SJSA1 (cell line): ENCODE results near the gene SLC29A4. TPM values are rescaled to one million over a fixed set of nuclear protein-coding genes. Genes with fewer than 3 reads are reported as not detected.

Experiments used
- DNase-seq, 2 experiments: peaks; one replicate each; pipeline ENCODE4 v3.0.0-alpha.2; 2015 to 2020; ENCODE audit warnings: low spot score in 2 of 2, low read depth in 1 of 2
- H3K27ac ChIP-seq: fragments of 250-450 bp; sonication (Bioruptor Pico); 2 replicates; pipeline ENCODE4 v1.5.1; 2020; ENCODE audit warnings: mild to moderate bottlenecking, moderate library complexity
- H3K27me3 ChIP-seq: fragments of 250-450 bp; sonication (Bioruptor Pico); replicated peaks from 2 replicates; pipeline ENCODE4 v1.5.1; 2020; ENCODE audit warnings: mild to moderate bottlenecking, moderate library complexity
- H3K36me3 ChIP-seq: fragments of 250-450 bp; sonication (Bioruptor Pico); 2 replicates; pipeline ENCODE4 v1.5.1; 2020; ENCODE audit warnings: mild to moderate bottlenecking
- H3K4me1 ChIP-seq: fragments of 250-450 bp; sonication (Bioruptor Pico); replicated peaks from 2 replicates; pipeline ENCODE4 v1.6.1; 2021; ENCODE audit warnings: mild to moderate bottlenecking
- H3K4me3 ChIP-seq: fragments of 250-450 bp; sonication (Bioruptor Pico); 2 replicates; pipeline ENCODE4 v1.5.1; 2020; ENCODE audit warnings: mild to moderate bottlenecking
- H3K9me3 ChIP-seq: fragments of 250-450 bp; sonication (Bioruptor Pico); replicated peaks from 2 replicates; pipeline ENCODE4 v1.5.1; 2020; ENCODE audit warnings: mild to moderate bottlenecking
- total RNA-seq: library from RNA; depleted of rRNA; stranded (reverse); fragments of >200 nt; shearing (Covaris generic); gene quantifications from 2 replicates; pipeline ENCODE4 v1.2.3, GENCODE V29; 2014

Gene SLC29A4
- total RNA-seq, 1 experiment from 2014 or later, result 8.1 TPM

- Histone ChIP-seq H3K4me1 (no peaks in the 10 kb centered on the region), H3K27ac (no peak overlapping the region), H3K27me3 (no peaks in the 10 kb centered on the region), H3K9me3 (no peaks in the 10 kb centered on the region), H3K36me3 (peaks cover 23% of the 10 kb centered on the region), H3K4me3 (no peak overlapping the region)
- DNase-seq, result no peak
Measured at GRCh38 chr7:5334671-5335070, 51.9 kb downstream of the SLC29A4 start.

- Histone ChIP-seq H3K9me3 (no peaks in the 10 kb centered on the region), H3K27me3 (no peaks in the 10 kb centered on the region), H3K4me3 (no peak overlapping the region), H3K27ac (no peak overlapping the region), H3K36me3 (peaks cover 23% of the 10 kb centered on the region), H3K4me1 (no peaks in the 10 kb centered on the region)
- DNase-seq, result no peak
Measured at GRCh38 chr7:5337047-5337446, 54.3 kb downstream of the SLC29A4 start.

- Histone ChIP-seq H3K27me3 (no peaks in the 10 kb centered on the region), H3K4me3 (no peak overlapping the region), H3K9me3 (no peaks in the 10 kb centered on the region), H3K27ac (no peak overlapping the region), H3K36me3 (peaks cover 37% of the 10 kb centered on the region), H3K4me1 (no peaks in the 10 kb centered on the region)
- no peak for DNase-seq
Measured at GRCh38 chr7:5339955-5340354, 57.2 kb downstream of the SLC29A4 start.

GRCh38 chr7:5342631-5343030 is 59.9 kb downstream of the SLC29A4 start:
- DNase-seq, result no peak
- Histone ChIP-seq H3K4me3 (no peak overlapping the region), H3K27ac (no peak overlapping the region), H3K27me3 (no peaks in the 10 kb centered on the region), H3K36me3 (peaks cover 35% of the 10 kb centered on the region), H3K4me1 (no peaks in the 10 kb centered on the region), H3K9me3 (no peaks in the 10 kb centered on the region)

- Histone ChIP-seq H3K27me3 (no peaks in the 10 kb centered on the region), H3K9me3 (no peaks in the 10 kb centered on the region), H3K4me1 (no peaks in the 10 kb centered on the region), H3K4me3 (no peak overlapping the region), H3K27ac (no peak overlapping the region), H3K36me3 (peaks cover 35% of the 10 kb centered on the region)
- DNase-seq, result no peak
Measured at GRCh38 chr7:5343884-5344283, 61.1 kb downstream of the SLC29A4 start.

- no peak overlapping the region for H3K4me3 ChIP-seq
- H3K9me3 ChIP-seq, result no peaks in the 10 kb centered on the region
- peaks cover 35% of the 10 kb centered on the region for H3K36me3 ChIP-seq
- H3K27ac ChIP-seq, result no peak overlapping the region
- no peaks in the 10 kb centered on the region for H3K4me1 ChIP-seq
- no peaks in the 10 kb centered on the region for H3K27me3 ChIP-seq
- no peak for DNase-seq
Measured at GRCh38 chr7:5344342-5344741, 61.6 kb downstream of the SLC29A4 start.

GRCh38 chr7:5345171-5345570 is 62.4 kb downstream of the SLC29A4 start:
- no peak overlapping the region for H3K27ac ChIP-seq
- no peaks in the 10 kb centered on the region for H3K27me3 ChIP-seq
- no peak for DNase-seq
- no peaks in the 10 kb centered on the region for H3K9me3 ChIP-seq
- no peak overlapping the region for H3K4me3 ChIP-seq
- no peaks in the 10 kb centered on the region for H3K4me1 ChIP-seq
- peaks cover 35% of the 10 kb centered on the region for H3K36me3 ChIP-seq

- no peak for DNase-seq
- Histone ChIP-seq H3K4me1 (no peaks in the 10 kb centered on the region), H3K36me3 (peaks cover 34% of the 10 kb centered on the region), H3K9me3 (no peaks in the 10 kb centered on the region), H3K27me3 (no peaks in the 10 kb centered on the region), H3K4me3 (no peak overlapping the region), H3K27ac (no peak overlapping the region)
Measured at GRCh38 chr7:5345671-5346070, 62.9 kb downstream of the SLC29A4 start.

- no peak for DNase-seq
- Histone ChIP-seq H3K4me3 (no peak overlapping the region), H3K27ac (no peak overlapping the region), H3K27me3 (no peaks in the 10 kb centered on the region), H3K9me3 (no peaks in the 10 kb centered on the region), H3K4me1 (no peaks in the 10 kb centered on the region), H3K36me3 (peaks cover 29% of the 10 kb centered on the region)
Measured at GRCh38 chr7:5348134-5349004, 65.6 kb downstream of the SLC29A4 start.

GRCh38 chr7:5349005-5349380 is 66.2 kb downstream of the SLC29A4 start:
- Histone ChIP-seq H3K4me3 (no peak overlapping the region), H3K27me3 (no peaks in the 10 kb centered on the region), H3K36me3 (peaks cover 29% of the 10 kb centered on the region), H3K4me1 (no peaks in the 10 kb centered on the region), H3K27ac (no peak overlapping the region), H3K9me3 (no peaks in the 10 kb centered on the region)
- DNase-seq, result no peak

GRCh38 chr7:5349437-5350173 is 66.9 kb downstream of the SLC29A4 start:
- no peaks in the 10 kb centered on the region for H3K4me1 ChIP-seq
- H3K9me3 ChIP-seq, result no peaks in the 10 kb centered on the region
- no peaks in the 10 kb centered on the region for H3K27me3 ChIP-seq
- H3K4me3 ChIP-seq, result no peak overlapping the region
- no peak overlapping the region for H3K27ac ChIP-seq
- DNase-seq, result no peak
- H3K36me3 ChIP-seq, result peaks cover 23% of the 10 kb centered on the region

GRCh38 chr7:5350174-5350463 is 67.4 kb downstream of the SLC29A4 start:
- Histone ChIP-seq H3K27me3 (no peaks in the 10 kb centered on the region), H3K9me3 (no peaks in the 10 kb centered on the region), H3K4me3 (no peak overlapping the region), H3K36me3 (peaks cover 19% of the 10 kb centered on the region), H3K4me1 (no peaks in the 10 kb centered on the region), H3K27ac (no peak overlapping the region)
- DNase-seq, result no peak

- H3K4me1 ChIP-seq, result no peaks in the 10 kb centered on the region
- no peak for DNase-seq
- H3K36me3 ChIP-seq, result peaks cover 18% of the 10 kb centered on the region
- H3K4me3 ChIP-seq, result no peak overlapping the region
- no peaks in the 10 kb centered on the region for H3K27me3 ChIP-seq
- H3K9me3 ChIP-seq, result no peaks in the 10 kb centered on the region
- H3K27ac ChIP-seq, result no peak overlapping the region
Measured at GRCh38 chr7:5350600-5351385, 68.0 kb downstream of the SLC29A4 start.
